HG03558 (cell line): Measurements from ENCODE around the gene PEF1.

ENCODE experiments used
- ATAC-seq: cut with Tn5 transposase; IDR thresholded peaks from one replicate; pipeline ENCODE4 v1.9.1; 2021; ENCODE audit warnings: moderate number of reproducible peaks; ENCODE audit not compliant: unreplicated experiment; ENCODE audit errors: extremely low read depth

PEF1 gene

DNA sequence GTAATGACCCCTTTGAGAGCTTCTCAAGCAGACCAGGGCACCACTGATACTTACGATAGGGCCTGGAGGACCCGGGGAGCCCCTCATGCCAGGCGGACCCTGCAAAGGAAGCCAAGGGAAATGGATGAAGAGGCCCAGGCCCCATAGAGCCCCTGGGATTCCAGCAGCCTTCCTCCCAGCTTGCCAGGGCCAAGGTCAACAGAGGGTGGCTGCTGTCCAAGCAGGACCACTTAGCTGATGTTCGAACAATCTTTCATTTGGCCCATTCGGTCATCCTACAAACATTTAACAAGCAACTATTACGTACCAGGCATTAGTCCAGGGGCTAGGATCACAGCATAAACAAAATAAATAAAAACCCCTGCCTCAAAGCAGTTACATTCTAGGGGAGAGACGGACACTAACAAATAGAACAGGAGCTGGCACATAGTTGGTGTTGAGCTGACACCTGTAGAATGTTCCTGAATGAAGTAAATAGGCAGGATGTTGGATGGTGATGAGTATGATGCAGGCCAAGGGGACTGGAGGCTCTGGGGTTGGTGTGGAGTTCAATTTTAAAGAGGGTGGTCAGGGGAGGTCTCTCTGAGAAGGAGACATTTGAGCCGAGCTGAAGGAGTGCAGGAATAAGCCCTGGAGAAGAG, 27.0 kb upstream of the PEF1 start:
- ATAC-seq = no peak

DNA sequence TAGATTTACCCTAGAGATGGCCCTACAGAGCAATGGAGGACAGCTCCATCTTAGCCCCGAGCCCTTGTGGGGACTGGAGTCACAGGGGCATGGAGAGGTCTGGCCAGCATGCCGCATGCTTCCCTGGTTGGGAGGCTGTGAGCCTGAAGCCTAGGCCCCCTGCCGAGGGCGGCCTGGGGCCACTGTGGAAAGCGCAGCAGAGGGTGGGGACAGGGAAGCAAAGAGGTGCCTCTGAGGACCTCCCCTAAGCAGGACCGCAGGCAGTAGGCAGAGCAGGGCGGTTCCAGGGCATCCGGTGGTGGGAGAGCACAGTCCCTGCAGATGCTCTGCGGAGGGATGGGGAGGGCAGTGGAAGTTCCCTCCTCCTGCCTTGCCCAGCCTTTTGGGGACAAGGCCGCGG, 26.5 kb upstream of the PEF1 start:
- no peak for ATAC-seq

DNA sequence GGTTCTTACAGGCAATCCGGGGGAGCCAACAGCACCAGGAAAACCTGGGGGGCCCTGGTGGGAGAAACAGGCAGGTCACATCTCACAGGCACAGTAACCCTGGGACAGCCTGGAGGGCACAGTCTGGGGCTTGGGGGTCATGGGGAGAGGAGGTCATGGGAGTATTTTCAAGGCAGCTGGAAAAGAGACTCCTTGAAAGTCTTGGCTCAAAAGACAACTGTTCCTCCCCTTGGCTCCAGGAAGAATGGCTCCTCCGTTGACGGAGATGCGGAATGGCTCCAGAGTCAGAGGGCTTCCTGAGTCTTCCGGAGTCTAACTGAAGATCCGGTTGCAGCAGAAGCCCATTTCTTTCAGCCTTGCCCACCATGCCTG, 25.9 kb upstream of the PEF1 start:
- no peak for ATAC-seq

DNA sequence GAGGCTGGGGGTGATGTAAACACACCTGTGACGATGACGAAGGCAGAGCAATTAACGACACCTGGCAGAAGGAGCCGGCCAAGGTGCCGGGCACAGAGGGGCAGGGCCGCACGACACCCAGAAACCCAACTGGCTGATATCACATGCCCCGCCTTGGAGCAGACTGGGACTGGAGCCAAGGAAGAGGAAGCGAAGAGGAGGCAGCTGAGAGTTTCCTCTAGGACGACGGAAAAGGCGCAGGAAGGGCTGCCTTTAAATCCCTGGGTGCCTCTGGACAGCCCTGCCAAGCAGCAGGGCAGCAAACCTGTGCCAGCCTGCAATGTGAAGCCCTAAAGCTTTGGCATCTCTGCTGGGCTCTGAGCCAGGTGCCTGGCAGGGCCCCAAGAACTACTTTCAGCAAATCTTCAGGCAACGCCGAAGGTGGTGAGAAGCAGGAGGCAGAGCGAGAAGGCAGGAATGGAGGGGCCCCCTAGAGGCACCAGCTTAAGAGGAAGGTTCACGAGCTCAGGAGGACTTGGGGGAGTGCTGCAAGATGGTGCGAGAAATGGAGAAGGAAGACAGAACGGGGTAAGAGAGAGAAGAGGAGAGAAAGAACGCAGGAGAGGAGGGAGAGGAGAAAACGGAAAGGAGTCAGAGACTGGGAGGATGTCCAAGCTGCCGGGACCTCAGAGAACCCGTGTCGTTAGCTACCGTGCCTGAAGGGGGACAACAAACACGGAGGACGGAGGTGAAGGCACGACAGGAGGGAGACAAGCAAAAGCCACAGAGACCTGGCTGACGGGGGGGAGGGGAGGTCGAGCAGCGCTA, 25.3 kb upstream of the PEF1 start:
- ATAC-seq = no peak

DNA sequence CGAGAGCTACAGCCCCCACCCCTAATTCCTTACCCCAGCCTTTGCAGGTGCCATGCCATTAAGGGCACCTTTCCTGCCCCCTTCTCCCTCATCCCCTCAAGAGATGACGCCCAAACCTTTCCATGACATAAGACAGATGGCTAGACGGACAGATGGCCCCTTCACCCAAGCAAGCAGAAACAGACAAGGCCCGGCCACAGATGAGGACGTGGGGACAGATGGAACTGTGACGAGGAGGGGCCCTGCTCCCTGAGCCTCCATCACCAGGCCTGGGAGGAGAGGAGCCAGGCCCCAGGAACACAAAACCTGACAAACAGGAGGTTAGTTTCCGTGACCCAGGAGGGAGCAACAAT, 24.7 kb upstream of the PEF1 start:
- no peak for ATAC-seq

DNA sequence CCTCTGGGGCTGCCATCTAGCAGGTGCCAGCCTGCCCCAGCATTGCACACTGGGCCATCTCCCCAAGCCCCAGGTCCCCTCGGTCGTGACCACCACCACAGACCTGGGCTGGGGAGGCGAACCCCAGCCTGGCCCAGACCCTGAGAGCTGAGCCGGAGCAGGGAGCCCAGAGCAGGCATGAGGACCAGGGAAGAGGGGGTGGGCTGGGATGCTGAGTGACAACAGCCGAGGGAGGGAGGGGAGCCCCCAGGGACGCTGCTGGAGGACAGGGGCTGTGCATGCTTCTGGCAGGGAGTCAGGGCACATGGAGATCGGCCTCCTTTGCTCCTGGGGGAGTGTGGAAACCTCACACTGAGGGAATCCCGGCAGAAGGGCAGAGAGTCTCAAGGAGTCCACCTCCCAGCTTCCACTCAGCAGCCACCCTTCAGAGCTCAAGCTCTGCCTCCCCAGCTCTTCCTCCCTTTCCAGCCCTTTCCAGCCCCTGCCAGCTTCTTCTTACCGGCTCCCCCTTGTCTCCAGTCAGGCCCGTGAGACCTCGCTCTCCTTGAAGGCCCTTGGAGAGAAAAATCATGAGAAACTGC, 23.7 kb upstream of the PEF1 start:
- ATAC-seq = no peak

DNA sequence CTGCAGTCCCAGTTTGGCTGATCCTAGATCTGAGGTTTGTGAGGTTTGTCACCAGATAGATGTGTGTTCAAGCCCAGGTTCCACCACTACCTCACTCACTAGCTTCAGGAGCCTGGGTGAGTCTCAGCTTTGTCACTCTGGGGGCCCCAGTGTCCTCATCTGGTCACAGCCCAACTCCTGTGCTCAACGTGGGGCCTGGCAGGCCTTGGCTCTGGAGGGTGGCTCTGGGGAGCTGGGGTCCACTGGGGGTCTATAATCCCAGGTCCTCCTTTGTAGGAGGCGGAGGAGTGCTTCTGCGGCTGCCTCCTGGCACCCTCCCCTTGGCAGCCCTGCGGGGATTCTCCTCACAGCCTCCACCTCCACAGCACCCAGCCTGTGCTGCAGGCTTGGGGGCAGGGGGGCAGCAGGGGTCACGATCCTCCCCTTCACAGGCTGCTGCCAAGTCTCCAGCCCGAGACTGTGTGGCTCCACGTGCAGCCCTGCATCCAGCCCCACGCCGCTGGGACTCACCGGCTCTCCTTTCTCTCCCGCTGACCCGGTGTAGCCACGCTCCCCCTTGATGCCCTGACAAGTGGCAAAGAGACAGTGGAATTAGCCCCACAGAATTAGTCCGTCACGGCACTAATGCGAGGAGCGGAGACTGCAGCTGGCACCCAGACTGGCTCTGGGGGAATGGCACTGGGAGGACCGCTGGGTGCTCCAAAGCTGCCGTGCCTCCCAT, 22.5 kb upstream of the PEF1 start:
- ATAC-seq = no peak

DNA sequence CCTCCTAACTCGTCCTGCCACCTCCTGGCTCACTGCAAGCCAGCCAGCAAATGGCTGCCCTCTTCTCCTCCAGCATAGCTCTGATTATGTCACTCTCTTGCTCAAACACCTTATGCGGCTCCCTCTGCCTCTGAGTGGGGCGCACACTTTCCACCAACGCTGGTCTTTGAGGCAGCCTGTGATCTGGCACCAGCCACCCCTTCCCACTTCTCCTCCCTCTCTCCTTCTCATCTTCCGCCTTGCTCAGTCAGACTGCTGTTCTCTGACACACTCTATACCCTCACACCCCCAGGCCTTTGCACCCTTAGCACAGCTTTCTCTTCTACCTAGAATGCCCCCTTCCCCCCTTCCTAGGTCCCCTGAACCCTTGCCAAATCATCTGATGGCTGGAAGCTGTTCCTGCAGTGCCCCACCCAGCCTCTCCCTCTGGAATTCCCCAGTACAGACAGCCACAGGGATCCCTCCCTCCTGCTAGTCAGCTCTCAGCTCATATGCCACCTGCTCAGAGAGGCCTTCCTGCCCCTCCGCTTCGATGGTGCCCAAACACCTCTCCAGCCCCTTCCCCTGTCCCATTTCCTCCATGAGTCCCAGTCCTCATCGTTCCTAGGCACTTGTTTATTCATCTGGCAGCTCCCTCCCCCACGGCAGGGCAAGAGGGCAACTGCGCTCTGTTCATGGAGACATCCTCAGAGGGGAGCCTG, 21.7 kb upstream of the PEF1 start:
- ATAC-seq = no peak

DNA sequence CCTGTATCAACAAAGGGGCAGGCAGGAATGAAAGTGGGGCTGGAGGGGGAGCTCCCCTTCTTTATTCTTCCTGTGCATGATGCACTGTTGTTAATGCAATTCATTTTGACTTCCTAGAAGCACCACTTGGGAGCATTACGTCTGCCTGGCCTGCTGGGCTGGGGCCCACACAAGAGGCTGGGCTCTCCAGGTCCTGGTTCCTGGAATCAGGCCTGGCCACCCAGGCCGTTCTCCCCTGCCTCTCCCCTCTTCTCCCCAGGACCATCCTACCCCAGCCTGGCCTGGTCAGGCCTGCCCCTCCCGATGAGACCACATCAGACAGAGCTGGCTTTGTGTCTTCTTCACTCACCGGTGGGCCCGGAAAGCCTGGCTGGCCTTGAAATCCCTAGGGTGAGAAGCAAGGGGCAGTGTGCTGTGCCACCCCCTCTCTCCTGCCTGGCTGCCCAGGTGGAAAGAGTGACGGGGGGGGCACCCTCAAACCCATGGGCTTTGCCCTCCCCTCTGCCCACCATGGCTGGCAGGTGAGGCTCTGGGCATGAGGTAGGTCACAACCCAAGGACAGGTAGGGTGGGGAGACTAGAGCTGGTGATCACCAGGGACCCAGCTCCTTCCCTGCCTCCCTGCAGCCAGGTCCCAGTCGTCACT, 20.7 kb upstream of the PEF1 start:
- ATAC-seq = no peak

DNA sequence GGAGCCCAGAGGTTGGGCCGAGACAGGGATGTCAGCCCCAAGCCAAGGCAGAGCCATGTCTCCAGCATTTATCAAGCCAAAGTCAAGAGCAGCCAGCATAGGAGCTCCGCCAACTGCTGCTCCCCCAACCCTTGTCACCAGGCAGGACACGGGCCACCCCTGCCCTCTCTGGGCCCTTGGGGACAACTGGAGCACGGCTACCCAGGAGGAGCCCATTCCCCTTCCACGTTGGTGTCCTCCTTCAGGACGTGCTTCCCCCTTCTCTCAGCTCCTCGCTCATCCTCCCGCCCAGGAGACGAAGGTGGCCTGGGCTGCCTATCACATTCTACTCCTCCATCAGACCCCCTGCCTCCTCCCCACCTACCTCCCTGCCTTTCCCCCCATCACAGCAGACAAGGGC, 19.9 kb upstream of the PEF1 start:
- ATAC-seq = no peak

DNA sequence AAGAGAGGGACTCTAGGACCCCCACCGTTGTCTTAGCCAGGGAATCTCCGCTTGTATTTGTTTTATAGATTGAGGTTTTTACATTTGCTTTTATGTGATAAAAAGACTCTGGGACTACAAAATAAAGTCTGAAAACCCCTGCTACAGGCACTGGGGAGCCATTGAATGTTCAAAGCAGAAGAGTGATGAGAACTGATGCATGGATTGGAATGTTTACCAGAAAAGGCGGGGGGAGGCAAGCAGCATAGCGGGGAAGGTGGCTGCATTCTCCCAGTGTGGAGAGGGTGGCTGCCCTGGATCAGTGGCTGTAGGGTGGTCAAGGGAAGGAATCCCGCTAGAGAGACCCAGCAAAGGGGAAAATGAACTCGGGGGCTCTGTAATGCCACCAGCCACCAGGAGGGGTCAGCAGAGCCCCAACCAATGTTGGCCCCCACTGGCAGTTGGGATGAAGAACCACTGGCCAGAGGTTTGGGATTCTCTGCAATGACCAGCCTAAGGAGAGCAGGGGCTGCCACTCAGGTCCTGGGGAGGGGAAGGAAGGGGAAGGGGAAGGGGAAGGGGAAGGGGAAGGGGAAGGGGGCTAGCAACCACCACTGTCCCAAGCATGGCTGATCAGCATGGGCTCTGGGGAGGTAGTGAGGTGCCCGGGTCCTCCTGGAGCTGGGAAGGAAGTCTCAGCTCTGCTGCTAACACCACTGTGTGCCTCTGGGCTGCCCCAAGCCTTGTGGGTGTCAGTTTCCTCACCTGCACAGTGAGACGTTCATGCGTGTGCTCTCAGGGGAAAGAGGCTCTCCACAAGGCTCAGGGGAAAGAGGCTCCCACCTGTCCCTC, 19.2 kb upstream of the PEF1 start:
- ATAC-seq = no peak

DNA sequence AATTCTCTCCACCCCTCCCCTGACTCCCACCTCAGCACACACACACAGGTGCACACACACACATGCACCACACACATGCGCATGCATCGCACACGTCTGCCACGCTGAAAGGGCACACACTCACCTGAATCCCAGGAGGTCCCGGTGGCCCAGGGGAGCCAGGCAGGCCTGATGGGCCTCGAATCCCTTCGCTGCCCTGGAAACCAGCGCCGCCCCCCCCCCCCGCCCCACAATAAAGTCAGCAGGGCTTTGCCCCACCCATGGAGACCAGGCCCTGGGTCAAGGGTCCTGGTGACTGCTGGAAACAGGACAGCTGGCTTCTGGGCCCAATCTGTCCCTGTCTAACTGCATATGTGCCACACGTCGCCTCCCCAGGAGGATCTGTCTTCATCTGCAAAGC, 17.8 kb upstream of the PEF1 start:
- no peak for ATAC-seq

DNA sequence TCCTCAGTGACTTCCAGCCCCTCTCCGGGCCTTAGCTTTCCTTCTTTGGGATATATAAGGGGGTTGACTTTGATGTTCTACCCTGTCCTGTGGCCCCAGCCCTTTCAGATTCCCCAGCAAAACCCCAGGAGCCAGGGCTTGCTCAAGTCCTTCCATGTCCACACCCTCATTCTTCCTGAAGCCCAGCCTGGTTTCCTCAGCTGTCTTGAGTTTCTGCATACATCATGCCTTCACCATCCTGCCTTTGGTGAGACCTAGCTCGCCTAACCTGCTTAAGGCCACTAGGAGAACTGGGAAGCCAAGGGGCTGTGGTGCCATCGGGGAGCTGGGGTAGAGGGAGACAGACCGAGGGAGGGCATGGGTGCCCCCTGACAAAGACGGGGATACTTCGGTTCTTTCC, 17.2 kb upstream of the PEF1 start:
- ATAC-seq = no peak

DNA sequence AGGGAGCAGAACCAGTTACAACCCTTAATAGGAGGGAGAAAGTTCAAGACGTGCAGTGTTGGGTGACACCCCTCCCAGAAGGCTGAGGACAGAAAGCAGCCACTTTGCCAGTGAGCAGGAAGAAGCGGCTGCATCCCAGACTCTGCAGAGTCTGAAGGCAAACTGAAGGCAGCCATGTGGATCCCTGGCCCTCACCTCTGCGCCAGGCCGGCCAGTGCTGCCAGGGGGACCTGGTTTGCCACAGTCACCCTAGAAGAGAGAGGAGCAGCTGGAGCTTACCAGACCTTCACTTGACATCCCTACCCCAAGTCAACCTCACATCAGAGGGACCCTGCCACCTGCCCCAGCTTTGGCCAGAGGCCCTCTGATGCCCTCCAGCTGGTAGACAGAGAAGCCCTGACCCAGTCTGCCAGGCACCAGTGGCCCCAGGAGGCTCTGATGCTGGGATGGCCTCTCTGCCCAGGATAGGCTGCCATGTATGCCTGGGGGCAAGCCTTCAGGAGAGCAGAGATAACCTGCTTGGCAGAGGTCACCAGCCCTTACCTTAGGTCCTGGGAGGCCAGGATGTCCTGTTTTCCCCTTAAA, 16.3 kb upstream of the PEF1 start:
- ATAC-seq = no peak

DNA sequence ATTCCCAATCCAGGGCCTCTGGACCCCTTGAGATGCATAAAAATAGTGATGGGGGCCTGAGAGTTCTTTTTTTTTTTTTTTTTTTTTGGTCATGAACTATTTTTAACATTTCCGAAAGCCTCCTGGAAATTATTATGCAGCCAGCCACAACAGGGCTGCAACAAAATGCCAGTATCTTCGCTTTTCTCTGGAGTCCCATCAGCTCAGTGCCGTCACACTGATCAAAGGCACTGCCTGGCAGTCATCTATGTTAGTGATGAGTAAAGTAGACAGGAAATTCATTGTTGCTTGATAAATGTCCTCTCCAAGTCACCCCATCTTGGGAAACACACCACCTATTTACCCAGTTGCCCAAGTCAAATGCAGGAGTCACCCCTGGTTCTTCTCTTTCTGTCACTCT, 15.2 kb upstream of the PEF1 start:
- no peak for ATAC-seq

DNA sequence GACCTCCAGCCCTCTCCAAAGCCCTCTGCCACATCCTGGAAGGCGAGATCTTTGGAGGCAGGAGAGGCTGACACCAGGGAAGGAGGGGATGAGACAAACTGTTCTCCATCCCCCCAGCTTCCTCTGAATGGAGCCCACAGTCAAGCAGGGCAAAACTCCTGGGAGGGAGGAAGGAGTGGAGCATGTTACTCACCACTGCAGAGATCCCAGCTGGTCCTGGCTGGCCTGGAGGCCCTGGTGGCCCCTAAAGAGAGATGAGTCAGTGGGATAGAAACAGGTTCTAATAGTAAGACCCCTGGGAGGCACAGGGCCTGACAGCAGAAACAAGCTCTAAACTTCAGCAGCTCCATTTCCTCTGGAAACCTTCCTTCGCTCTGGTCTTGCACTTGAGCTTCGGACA, 14.0 kb upstream of the PEF1 start:
- ATAC-seq = no peak

DNA sequence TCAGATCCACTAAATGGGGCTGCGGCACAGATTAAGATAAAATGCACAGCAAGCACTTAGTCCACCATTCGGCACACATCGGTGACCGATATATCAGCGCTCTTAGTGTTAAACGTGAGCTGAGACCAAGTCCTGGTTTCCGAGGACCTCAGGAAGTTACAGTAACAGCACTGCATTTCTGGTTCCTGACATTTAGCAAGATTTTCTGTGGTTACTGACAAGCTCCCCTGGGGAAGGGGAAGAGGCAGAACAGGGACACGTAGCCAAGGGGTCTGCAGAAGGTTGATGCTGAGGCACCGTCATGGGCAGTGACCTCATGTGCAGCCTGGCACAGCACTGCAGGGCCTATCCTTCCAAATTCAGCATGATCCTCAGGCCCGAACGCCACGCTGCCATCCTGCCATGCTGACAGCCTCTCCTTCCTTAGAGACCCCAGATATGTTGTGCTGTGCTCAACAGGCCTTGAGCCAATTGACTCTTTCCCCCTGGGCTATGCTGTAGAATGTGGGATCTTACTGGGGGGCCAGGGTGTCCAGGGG, 13.4 kb upstream of the PEF1 start:
- no peak for ATAC-seq

DNA sequence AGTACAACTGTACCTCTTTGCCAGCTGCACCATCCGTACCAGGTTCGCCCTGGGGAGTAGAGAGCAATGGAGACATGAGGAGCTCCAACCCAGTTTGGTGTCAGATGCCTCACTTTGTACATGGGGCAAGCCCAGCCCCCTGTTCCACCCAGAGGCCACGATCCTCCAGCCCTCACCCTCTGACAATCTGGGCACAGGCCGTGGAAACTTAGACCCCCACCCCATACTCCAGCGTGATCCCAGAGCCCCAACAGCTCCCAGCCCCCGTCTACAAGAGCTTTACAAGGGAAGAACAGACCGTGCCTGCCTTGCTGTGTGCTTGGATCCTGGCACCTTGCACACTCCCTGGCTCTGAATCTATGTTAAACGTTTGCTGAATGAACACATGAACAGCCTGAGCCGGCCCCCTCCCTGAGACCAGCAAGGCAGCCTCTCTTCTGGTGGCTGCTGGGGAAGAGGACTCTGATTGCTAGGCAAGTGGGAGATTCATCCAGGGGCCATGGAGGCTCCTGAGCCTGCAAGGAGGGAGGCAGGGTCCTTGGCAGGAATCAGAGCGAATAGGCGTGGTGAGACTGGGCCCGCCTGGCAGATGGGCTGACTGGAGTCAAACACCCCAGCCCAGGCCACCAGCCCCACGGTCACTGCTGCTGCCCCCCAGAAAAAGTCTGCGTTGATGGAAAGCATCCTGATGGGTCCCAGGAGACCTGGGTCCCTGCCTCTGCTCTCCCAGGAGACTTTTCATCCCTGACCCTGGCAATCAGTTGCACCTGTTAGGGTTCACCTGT, 12.5 kb upstream of the PEF1 start:
- ATAC-seq = no peak
